ENCODE results near the gene ADGRF5.

Gene ADGRF5

GRCh38 chr6:46901882-46902314 lies 19.8 kb downstream of the ADGRF5 start:
- DNase-seq (ENCODE audit: low read depth): no peak
- no peak overlapping the region for H3K4me3 ChIP-seq (ENCODE audit: control insufficient read depth, low read depth, low read length)
- TF ChIP-seq CTCF (IDR thresholded peaks at IDR 0.05; ENCODE audit: control insufficient read depth, insufficient read depth, low read depth, low read length, missing control alignments): no peak

- TF ChIP-seq CTCF (IDR thresholded peaks at IDR 0.05; ENCODE audit: control insufficient read depth, insufficient read depth, low read depth, low read length, missing control alignments): no peak
- DNase-seq (ENCODE audit: low read depth): no peak
- H3K4me3 ChIP-seq (ENCODE audit: control insufficient read depth, low read depth, low read length): no peak overlapping the region
These were observed 21.5 kb downstream of the ADGRF5 start for GRCh38 chr6:46900266-46900665.

GRCh38 chr6:46899659-46900058 lies 22.1 kb downstream of the ADGRF5 start:
- no peak overlapping the region for H3K4me3 ChIP-seq (ENCODE audit: control insufficient read depth, low read depth, low read length)
- no peak for TF ChIP-seq CTCF (IDR thresholded peaks at IDR 0.05; ENCODE audit: control insufficient read depth, insufficient read depth, low read depth, low read length, missing control alignments)
- DNase-seq (ENCODE audit: low read depth): no peak

GRCh38 chr6:46898006-46898405 lies 23.7 kb downstream of the ADGRF5 start:
- TF ChIP-seq CTCF (IDR thresholded peaks at IDR 0.05; ENCODE audit: control insufficient read depth, insufficient read depth, low read depth, low read length, missing control alignments): no peak
- no peak overlapping the region for H3K4me3 ChIP-seq (ENCODE audit: control insufficient read depth, low read depth, low read length)
- DNase-seq (ENCODE audit: low read depth): no peak

GRCh38 chr6:46896871-46897270 lies 24.9 kb downstream of the ADGRF5 start:
- H3K4me3 ChIP-seq (ENCODE audit: control insufficient read depth, low read depth, low read length): no peak overlapping the region
- no peak for TF ChIP-seq CTCF (IDR thresholded peaks at IDR 0.05; ENCODE audit: control insufficient read depth, insufficient read depth, low read depth, low read length, missing control alignments)

GRCh38 chr6:46895930-46896329 lies 25.8 kb downstream of the ADGRF5 start:
- DNase-seq (ENCODE audit: low read depth): no peak
- H3K4me3 ChIP-seq (ENCODE audit: control insufficient read depth, low read depth, low read length): no peak overlapping the region
- TF ChIP-seq CTCF (IDR thresholded peaks at IDR 0.05; ENCODE audit: control insufficient read depth, insufficient read depth, low read depth, low read length, missing control alignments): no peak

More at GRCh38 chr6:46896871-46897270, 24.9 kb downstream of the ADGRF5 start:
- DNase-seq (ENCODE audit: low read depth): no peak

- no peak for TF ChIP-seq CTCF (IDR thresholded peaks at IDR 0.05; ENCODE audit: control insufficient read depth, insufficient read depth, low read depth, low read length, missing control alignments)
- H3K4me3 ChIP-seq (ENCODE audit: control insufficient read depth, low read depth, low read length): no peak overlapping the region
- DNase-seq (ENCODE audit: low read depth): no peak
These were observed 27.3 kb downstream of the ADGRF5 start for GRCh38 chr6:46894433-46894832.

All from AG09309 (cell line).